GM12891 (cell line): Measurements from ENCODE around the gene MTSS2.

Experiments used
- POLR2A ChIP-seq: IDR thresholded peaks from 2 replicates; pipeline ENCODE4 v1.6.1; 2011; ENCODE audit warnings: low read depth, low read length, control low read depth
- POLR2AphosphoS5 ChIP-seq: IDR thresholded peaks from 2 replicates; pipeline ENCODE4 v1.6.1; 2011; ENCODE audit warnings: low read depth, low read length, control low read depth
- TAF1 ChIP-seq: IDR thresholded peaks from 2 replicates; pipeline ENCODE4 v1.6.1; 2011; ENCODE audit warnings: low read depth, low read length, control low read depth

DNA sequence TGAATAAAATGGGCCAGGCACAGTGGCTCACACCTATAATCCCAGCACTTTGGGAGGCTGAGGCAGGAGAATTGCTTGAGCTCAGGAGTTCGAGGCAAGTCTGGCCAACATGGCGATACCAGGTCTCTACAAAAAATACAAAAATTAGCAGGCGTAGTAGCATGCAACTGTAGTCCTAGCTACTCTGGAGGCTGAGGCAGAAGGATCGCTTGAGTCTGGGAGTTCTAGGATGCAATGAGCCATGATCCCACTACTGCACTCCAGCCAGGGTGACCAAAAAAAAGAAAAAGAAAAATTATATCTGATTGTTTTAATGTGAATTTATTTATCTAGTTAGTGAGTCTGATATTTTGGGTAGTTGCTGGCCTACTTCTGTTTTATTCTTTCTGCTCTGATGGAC, 32.4 kb downstream of the MTSS2 start:
- TF ChIP-seq TAF1 (no peak), POLR2A (no peak), POLR2AphosphoS5 (no peak)
